Esophagus squamous epithelium (tissue), 4 donors: ENCODE data around the gene KCNH5.

Experiments
- POLR2A ChIP-seq, 4 donors: fragments of 450-650 bp; IDR thresholded peaks; one replicate each; pipeline ENCODE4 v1.6.1; 2017; ENCODE audit warnings: antibody characterized with exemption in 4 of 4, mild to moderate bottlenecking in 4 of 4, moderate library complexity in 3 of 4
- TF ChIP-seq, protein P1 (sequence below), 6 experiments: fragments of 450-650 bp in 4 of 6; fragments of 200-600 bp in 2 of 6; sonication (generic) in 2 of 6; IDR thresholded peaks; one replicate each; pipeline ENCODE4 v1.5.1; 2016 to 2019; ENCODE audit warnings: antibody characterized with exemption in 6 of 6, mild to moderate bottlenecking in 4 of 6, moderate library complexity in 4 of 6

DNA sequence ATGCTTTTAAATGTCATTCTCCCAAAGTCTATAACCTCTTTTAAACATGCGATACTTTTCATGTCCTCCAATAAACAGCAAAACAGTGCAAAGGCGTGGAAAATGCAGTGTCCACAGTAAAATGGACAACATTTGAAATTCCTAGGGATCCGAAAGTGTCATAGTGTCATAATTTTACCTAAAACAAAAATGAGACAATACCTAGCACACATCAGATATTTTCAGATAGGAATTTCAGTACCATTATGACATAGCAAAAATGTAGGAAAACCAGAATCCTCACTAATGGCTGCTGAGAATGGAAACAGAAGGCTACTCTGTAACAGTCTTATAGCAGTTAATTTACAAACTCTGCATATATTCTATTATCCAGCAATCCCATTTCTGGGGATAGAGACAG, 33.1 kb downstream of the KCNH5 start:
- TF ChIP-seq, protein P1, sequence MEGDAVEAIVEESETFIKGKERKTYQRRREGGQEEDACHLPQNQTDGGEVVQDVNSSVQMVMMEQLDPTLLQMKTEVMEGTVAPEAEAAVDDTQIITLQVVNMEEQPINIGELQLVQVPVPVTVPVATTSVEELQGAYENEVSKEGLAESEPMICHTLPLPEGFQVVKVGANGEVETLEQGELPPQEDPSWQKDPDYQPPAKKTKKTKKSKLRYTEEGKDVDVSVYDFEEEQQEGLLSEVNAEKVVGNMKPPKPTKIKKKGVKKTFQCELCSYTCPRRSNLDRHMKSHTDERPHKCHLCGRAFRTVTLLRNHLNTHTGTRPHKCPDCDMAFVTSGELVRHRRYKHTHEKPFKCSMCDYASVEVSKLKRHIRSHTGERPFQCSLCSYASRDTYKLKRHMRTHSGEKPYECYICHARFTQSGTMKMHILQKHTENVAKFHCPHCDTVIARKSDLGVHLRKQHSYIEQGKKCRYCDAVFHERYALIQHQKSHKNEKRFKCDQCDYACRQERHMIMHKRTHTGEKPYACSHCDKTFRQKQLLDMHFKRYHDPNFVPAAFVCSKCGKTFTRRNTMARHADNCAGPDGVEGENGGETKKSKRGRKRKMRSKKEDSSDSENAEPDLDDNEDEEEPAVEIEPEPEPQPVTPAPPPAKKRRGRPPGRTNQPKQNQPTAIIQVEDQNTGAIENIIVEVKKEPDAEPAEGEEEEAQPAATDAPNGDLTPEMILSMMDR (IDR thresholded peaks at IDR 0.05): no peak
- TF ChIP-seq POLR2A (IDR thresholded peaks at IDR 0.05): no peak
